ENCODE results near the gene C9orf57.
"Not testable (repeated sequence)": the region's sequence is repeated elsewhere in the genome, so short reads cannot be mapped to it uniquely, and the experiment has no call there.

Gene C9orf57

GRCh38 chr9:72023596-72023995, 36.8 kb downstream of the C9orf57 start:
- ATAC-seq (no peak), DNase-seq (no peak)

DNA sequence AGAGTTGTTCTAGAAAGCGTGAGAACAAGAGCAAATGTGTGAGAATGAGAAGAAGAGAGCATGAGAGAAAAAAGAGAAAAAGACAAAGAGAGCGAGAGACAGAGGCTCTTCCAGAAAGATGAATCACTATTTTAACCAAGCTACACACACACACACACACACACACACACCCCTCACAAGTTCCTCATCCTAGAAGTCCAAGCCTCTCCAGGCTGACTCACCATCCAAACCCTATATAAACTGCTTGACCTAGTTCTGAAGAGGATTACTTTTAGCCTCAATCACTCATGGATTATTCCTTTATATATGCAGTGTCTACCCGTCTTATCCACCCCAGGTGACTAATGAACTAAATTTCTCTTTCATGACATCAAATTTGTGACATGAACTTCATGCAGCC, 37.6 kb downstream of the C9orf57 start:
- DNase-seq (no peak), ATAC-seq (peak; percentile 15)

GRCh38 chr9:72013292-72013760, 47.1 kb downstream of the C9orf57 start:
- no peak for DNase-seq
- ATAC-seq = peak; percentile 19

- DNase-seq (no peak), ATAC-seq (peak; percentile 36)
Observed at GRCh38 chr9:72012646-72013045, 47.8 kb downstream of the C9orf57 start.

DNA sequence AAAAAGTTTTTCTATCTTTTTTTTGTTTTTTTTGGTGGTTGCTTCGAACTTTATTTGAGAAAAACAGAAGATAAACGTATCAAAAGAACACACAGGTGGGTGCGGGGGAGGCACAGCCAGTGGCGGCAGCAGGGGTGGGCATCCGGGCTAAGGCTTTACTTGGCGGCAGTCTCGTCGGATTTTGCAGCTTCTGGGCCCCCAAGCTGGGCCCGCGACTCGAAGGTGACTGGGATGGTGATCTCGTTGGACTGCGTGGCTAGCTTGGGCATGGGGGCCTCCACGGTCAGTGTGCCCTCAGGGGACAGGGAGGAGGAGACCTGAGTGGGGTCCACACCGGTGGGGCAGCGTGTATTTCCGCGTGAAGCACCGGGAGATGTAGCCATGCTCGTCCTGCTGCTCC, 52.7 kb downstream of the C9orf57 start:
- not testable (repeated sequence) for DNase-seq, ATAC-seq

DNA sequence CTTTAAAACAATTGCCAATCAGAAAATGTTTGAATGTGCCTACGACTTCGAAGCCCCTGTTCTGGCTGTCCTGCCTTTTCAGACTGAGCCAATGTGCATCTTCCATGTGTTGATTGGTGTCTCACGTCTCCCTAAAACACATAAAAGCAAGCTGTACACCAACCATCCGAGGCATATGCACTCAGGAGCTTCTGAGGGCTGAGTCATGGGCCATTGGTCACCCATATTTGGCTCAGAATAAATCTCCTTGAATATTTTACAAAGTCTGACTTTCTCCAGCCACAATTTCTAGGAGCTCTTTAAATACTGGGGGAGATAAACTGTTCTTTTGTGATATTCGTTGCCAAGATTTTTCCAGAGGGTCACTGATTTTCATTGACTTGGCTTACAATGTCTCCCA, 53.9 kb downstream of the C9orf57 start:
- no peak for DNase-seq
- no peak for ATAC-seq

GRCh38 chr9:72005451-72005850, 55.0 kb downstream of the C9orf57 start:
- no peak for ATAC-seq
- DNase-seq = no peak
